Right lobe of liver (tissue), 6 donors: ENCODE measurements around the gene SLC25A43. TPM values are rescaled to one million over a fixed set of nuclear protein-coding genes. Genes with fewer than 3 reads are reported as not detected.

ENCODE experiments used
- ATAC-seq, 4 donors: fragments of 200-7000 bp; cut with Tn5 transposase; one replicate each; pipeline ENCODE4 v1.9.1; 2020; ENCODE audit warnings: mild to moderate bottlenecking in 4 of 4, moderate library complexity in 4 of 4
- DNase-seq, 3 donors: peaks; one replicate each; pipeline ENCODE4 v3.0.0-alpha.2; 2020
- H3K27ac ChIP-seq, 3 donors: fragments of 200-600 bp; one replicate each; pipeline ENCODE4 v1.8.0; 2022
- H3K27me3 ChIP-seq, 2 donors: fragments of 200-600 bp; one replicate each; pipeline ENCODE4 v1.8.0; 2022
- H3K36me3 ChIP-seq, 4 donors: fragments of 200-600 bp; sonication (generic) in 1 of 4; one replicate each; pipeline versions ENCODE4 v1.5.1 to v1.8.0; 2017 to 2022; ENCODE audit warnings: control low read depth in 1 of 4
- H3K4me1 ChIP-seq, 4 donors: fragments of 200-600 bp; sonication (generic) in 1 of 4; one replicate each; pipeline versions ENCODE4 v1.5.1 to v1.8.0; 2017 to 2022; ENCODE audit warnings: control low read depth in 1 of 4
- H3K4me3 ChIP-seq, 3 donors: fragments of 200-600 bp; one replicate each; pipeline ENCODE4 v1.8.0; 2022
- H3K9me3 ChIP-seq, 4 donors: fragments of 200-600 bp; sonication (generic) in 1 of 4; one replicate each; pipeline versions ENCODE4 v1.5.1 to v1.8.0; 2017 to 2022; ENCODE audit warnings: control low read depth in 1 of 4
- CTCF ChIP-seq, 4 donors: fragments of 200-600 bp in 3 of 4; fragments of 450-650 bp in 1 of 4; IDR thresholded peaks; one replicate each; pipeline versions ENCODE4 v1.5.1 to v1.8.0; 2016 to 2022; ENCODE audit warnings: antibody characterized with exemption in 4 of 4, mild to moderate bottlenecking in 2 of 4
- POLR2A ChIP-seq: fragments of 450-650 bp; IDR thresholded peaks from one replicate; pipeline ENCODE4 v1.6.1; 2017; ENCODE audit warnings: antibody characterized with exemption, mild to moderate bottlenecking
- WGBS: methylation state at CpG from one replicate; pipeline ENCODE4 v1.1.6; 2018; ENCODE audit warnings: low coverage, low lambda C conversion rate; ENCODE audit not compliant: insufficient coverage; ENCODE audit errors: missing lambda C conversion rate; 5-methylcytosine and 5-hydroxymethylcytosine counted together
- intact Hi-C, 2 donors: fragments of 100-400 bp; cut with DNase I; formaldehyde crosslinking; loops; one replicate each; pipeline versions ENCODE4 v1.11.2 to v1.14.1; 2022
- total RNA-seq, 6 experiments: library from RNA; depleted of rRNA in 2 of 6; stranded (reverse); fragments of >200 nt in 2 of 6; fragmentation: NEBNext Ultra II Directional in 3 of 6; extraction: Animal tissue kit (Norgen Biotek cat#: 25700) in 3 of 6; gene quantifications; one replicate each; pipeline versions ENCODE4 v1.1.0 to v1.2.4, GENCODE V29; 2016 to 2023
- donor health status: DM: no; HTN: yes; CAD: no.
- donor health status: DM: no; HTN: no; CAD: no.
- donor health status: DM: no; HTN: no; CAD: no.
- donor health status: DM: no; HTN: yes; CAD: no.
- donor health status: DM: no; HTN: yes; CAD: no.

The SLC25A43 gene
- total RNA-seq, 6 experiments from 2014 or later: 6.4 to 21.5 (median 7.5) TPM

- TF ChIP-seq CTCF (IDR thresholded peaks at IDR 0.05) (no peak), POLR2A (peak; percentile 88)
- Histone ChIP-seq H3K4me3 (peak within 1 kb of the TSS; percentile 73 to 84 (median 82)), H3K27me3 (no peaks in the 10 kb centered on the region), H3K9me3 (no peaks in the 10 kb centered on the region), H3K4me1 (no peaks in the 10 kb centered on the region), H3K27ac (peak within 1 kb of the TSS; percentile 77 to 89 (median 80)), H3K36me3 (peaks cover 0 to 17% (median 1%) of the 10 kb centered on the region in 4 donors)
- intact Hi-C loops: no loop called here
- DNase-seq: peak; percentile 86 to 93 (median 90)
- peak; percentile 90 to 97 (median 92) for ATAC-seq
- WGBS: 49% methylated on average over 16 of the region's 46 CpGs
Measured at GRCh38 chrX:119467842-119468550, 68.9 kb downstream of the SLC25A43 start, which contains the start of gene SLC25A5. SLC25A5 (plus strand) TSS chrX:119468444; CDS start chrX:119468516, 72 bp downstream.

- Histone ChIP-seq H3K36me3 (peaks cover 0 to 17% (median 1%) of the 10 kb centered on the region in 4 donors), H3K4me1 (no peaks in the 10 kb centered on the region), H3K27ac (peak overlapping the region; percentile 77 to 89 (median 80)), H3K27me3 (no peaks in the 10 kb centered on the region), H3K4me3 (peak overlapping the region; percentile 73 to 84 (median 82)), H3K9me3 (no peaks in the 10 kb centered on the region)
- DNase-seq (peak; percentile 87 to 89 (median 89)), ATAC-seq (peak; percentile 73 to 82 (median 79))
- intact Hi-C loops: no loop called here
- WGBS: 33% methylated on average over 31 of the region's 78 CpGs
- TF ChIP-seq CTCF (IDR thresholded peaks at IDR 0.05): peak; percentile 69 to 81 (median 75)
- peak; percentile 39 for TF ChIP-seq POLR2A
Measured at GRCh38 chrX:119468551-119469312, 69.6 kb downstream of the SLC25A43 start.

- Histone ChIP-seq H3K4me3 (peak overlapping the region; percentile 73 to 84 (median 82)), H3K27me3 (no peaks in the 10 kb centered on the region), H3K36me3 (peaks cover 0 to 17% (median 1%) of the 10 kb centered on the region in 4 donors), H3K9me3 (no peaks in the 10 kb centered on the region), H3K27ac (peak overlapping the region; percentile 77 to 89 (median 80)), H3K4me1 (no peaks in the 10 kb centered on the region)
- ATAC-seq (no peak), DNase-seq (no peak)
- intact Hi-C loops: no loop called here
- WGBS: 39% methylated on average over 2 of the region's 8 CpGs
- TF ChIP-seq POLR2A: no peak
- TF ChIP-seq CTCF (IDR thresholded peaks at IDR 0.05): no peak
Measured at GRCh38 chrX:119469313-119469635, 70.1 kb downstream of the SLC25A43 start.

GRCh38 chrX:119474615-119475388 is 75.7 kb downstream of the SLC25A43 start:
- Histone ChIP-seq H3K27me3 (no peaks in the 10 kb centered on the region), H3K27ac (no peak overlapping the region), H3K9me3 (no peaks in the 10 kb centered on the region), H3K4me3 (no peak overlapping the region), H3K36me3 (peaks cover 0 to 16% (median 1%) of the 10 kb centered on the region in 4 donors), H3K4me1 (peaks cover 0 to 16% (median 4%) of the 10 kb centered on the region in 4 donors)
- no peak for TF ChIP-seq POLR2A
- no peak for TF ChIP-seq CTCF (IDR thresholded peaks at IDR 0.05)
- intact Hi-C loops: no loop called here
- DNase-seq (no peak), ATAC-seq (no peak)
- 70% methylated on average over 23 of the region's 23 CpGs for WGBS
